HG03108 (cell line): ENCODE measurements around the gene CASP1.
"Not testable (repeated sequence)": the region's sequence is repeated elsewhere in the genome, so short reads cannot be mapped to it uniquely, and the experiment has no call there.

Source experiments
- ATAC-seq: cut with Tn5 transposase; IDR thresholded peaks from one replicate; pipeline ENCODE4 v1.9.1; 2021; ENCODE audit warnings: moderate library complexity; ENCODE audit not compliant: unreplicated experiment

CASP1 gene

GRCh38 chr11:105034813-105035620 lies at the start of gene CASP1:
CASP1 (minus strand) TSS chr11:105035144; CDS start chr11:105035113, 31 bp downstream.
- peak; percentile 89 for ATAC-seq

- ATAC-seq = no peak
These were observed 46.6 kb upstream of the CASP1 start for GRCh38 chr11:105081412-105082150.

- not testable (repeated sequence) for ATAC-seq
These were observed 45.4 kb upstream of the CASP1 start for GRCh38 chr11:105080171-105080906.

DNA sequence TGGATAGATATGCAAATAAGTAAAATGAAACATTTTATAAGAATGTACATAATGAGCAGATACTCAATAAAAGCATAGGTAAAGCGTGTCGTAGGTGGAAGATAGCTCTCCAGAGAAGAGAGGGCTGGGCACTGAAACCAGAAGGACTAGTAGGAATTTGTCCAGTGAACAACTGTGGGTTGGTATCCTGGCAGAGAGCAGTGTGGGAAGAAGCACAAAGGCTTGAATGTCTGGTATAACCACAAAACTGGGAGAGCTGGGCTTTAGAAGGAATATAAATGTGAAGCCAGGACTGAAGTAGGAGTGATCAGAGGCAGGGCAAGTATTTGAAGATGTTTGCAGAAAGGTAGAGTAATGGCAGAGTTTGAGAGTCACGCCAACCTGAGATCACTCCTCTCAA lies 43.3 kb upstream of the CASP1 start:
- no peak for ATAC-seq

- not testable (repeated sequence) for ATAC-seq
These were observed 42.3 kb upstream of the CASP1 start for GRCh38 chr11:105077141-105077790.

- no peak for ATAC-seq
These were observed 39.2 kb upstream of the CASP1 start for GRCh38 chr11:105074166-105074530.

DNA sequence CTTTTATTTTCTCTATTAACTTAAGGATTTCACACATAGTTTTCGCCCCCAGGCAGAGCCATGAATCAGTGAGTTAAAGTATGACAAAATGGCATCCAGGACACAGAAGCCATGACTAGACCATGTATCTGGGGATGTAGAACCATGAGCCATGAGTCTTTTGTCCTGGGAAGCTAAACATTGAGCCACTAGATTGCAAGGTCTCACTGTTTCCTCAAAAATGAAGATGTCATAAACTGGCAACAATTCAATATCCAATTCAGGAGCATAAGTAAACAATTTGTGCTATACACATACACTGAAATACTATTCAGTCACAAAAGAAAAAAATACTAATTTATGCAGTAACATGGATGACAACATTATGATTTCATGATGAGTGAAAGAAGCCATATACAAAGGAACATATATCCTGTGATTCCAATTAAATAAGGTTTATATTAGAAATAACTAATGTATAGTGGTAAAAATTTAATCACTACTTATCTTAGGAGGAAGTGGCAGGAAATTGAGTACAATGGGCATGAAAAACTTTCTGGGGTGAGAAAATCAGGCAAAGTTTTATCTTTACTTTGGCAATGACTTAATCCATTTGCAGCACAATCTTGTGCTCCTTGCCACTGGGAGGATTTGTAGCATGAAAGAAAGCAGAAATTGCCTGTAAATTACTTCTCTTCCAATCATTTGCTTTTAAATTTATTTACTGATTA lies 38.7 kb upstream of the CASP1 start:
- ATAC-seq = no peak

- not testable (repeated sequence) for ATAC-seq
These were observed 37.1 kb upstream of the CASP1 start for GRCh38 chr11:105072080-105072479.

GRCh38 chr11:105071089-105071732 lies 36.3 kb upstream of the CASP1 start:
- ATAC-seq = no peak

DNA sequence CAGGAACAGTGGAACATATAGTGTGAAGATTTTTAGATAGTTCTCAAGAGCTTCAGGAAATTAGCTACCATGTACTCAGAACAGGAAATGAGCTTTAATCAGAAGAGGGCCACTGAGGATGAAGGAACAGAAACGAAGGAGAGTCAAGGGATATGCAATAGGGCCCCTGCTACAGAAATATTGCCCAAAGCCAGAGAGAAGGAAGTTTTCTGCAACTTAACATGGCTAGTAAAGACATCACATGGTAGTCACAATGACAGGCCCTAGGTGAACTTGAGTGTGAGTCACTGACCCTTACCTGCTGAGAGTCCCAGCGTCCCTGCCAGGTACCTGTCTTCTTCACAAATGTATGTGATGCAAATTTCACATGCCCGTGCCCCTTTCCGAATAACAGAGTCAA lies 35.4 kb upstream of the CASP1 start:
- ATAC-seq = no peak

- ATAC-seq = not testable (repeated sequence)
These were observed 34.8 kb upstream of the CASP1 start for GRCh38 chr11:105069749-105070148.

- not testable (repeated sequence) for ATAC-seq
These were observed 28.4 kb upstream of the CASP1 start for GRCh38 chr11:105063245-105063941.

GRCh38 chr11:105057432-105057831 lies 22.5 kb upstream of the CASP1 start:
- ATAC-seq = no peak

DNA sequence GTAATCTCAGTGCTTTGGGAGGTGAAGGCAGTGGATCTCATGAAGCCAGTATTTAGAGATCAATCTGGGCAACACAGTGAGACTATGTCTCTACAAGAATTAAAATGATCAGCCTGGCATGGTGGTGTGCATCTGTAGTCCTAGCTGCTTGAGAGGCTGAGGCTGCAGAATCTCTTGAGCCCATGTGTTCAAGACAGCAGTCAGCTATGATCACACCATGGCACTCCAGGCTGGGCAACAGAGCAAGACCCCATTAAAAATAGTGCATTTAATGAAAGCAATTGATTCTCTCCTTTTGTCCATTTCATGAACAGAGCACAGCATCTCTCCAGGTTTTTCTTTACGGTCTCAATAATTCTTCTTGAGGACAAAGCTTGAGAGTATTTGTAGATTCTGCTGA lies 21.5 kb upstream of the CASP1 start:
- ATAC-seq = no peak

- ATAC-seq = no peak
These were observed 20.0 kb upstream of the CASP1 start for GRCh38 chr11:105054723-105055493.

- ATAC-seq = no peak
These were observed 17.5 kb upstream of the CASP1 start for GRCh38 chr11:105052487-105052886.

DNA sequence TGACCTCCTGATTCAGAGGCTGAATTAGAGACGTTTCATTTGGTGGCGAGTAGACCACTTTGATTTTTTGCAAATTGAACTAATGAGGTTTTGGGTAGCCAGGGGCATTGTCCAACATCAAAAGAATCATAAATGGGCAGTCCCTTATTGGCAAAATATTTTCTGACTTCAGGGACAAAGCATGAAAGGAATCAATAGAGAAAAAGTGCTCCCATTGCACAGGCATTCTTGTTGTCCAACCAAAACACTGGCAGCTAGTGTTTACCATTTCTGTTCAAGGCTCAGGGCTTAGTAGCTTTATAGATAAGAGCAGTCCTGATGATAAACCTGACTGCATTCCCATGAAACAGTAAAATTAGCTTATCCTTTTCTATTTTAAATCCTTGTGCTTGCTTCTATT lies 16.6 kb upstream of the CASP1 start:
- no peak for ATAC-seq

GRCh38 chr11:105049481-105049880 lies 14.5 kb upstream of the CASP1 start:
- no peak for ATAC-seq
